Stimulated activated naive CD4-positive, alpha-beta T cell (primary cell): ENCODE results near the gene C1orf21.

ENCODE experiments used
- DNase-seq, 6 experiments: peaks; one replicate each; lab custom pipeline; 2025; lab: John Stamatoyannopoulos, UW

C1orf21 gene

DNA sequence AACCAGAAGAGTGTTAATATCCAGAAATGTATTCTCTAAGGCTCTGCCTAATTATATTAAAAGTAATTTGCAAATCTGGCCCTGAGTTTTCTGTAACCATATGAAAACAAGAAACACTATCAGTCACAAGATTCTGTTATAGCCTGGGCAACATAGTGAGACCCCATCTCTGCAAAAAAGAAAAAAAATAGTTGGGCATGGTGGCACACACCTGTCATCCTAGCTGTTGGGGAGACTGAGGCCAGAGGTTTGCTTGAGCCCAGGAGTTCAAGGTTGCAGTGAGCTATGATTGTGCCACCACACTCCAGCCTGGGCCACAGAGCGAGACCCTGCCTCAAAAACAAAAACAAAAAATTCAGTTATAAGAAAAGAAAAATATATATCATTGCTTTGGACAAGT is 25.6 kb downstream of the C1orf21 start:
- DNase-seq, result no peak

DNA sequence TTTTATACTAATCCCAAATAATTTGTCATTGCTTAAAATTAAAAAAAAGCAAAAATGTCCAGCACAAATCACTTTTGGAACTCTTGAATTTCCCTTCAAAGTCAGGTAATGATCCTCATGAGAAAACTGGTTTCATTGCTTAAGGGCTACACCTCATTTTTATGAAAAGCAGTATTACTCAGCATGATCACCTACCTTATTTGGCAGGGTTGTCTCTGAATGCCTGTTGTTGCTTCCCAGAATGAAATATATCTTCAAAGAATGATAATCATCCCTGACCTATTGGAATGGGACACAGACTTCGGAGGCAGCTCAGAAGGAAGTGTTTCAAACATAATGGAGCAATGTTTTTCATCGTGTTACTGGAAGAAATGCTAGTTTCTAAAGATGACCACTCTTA is 29.7 kb downstream of the C1orf21 start:
- DNase-seq, result no peak

DNA sequence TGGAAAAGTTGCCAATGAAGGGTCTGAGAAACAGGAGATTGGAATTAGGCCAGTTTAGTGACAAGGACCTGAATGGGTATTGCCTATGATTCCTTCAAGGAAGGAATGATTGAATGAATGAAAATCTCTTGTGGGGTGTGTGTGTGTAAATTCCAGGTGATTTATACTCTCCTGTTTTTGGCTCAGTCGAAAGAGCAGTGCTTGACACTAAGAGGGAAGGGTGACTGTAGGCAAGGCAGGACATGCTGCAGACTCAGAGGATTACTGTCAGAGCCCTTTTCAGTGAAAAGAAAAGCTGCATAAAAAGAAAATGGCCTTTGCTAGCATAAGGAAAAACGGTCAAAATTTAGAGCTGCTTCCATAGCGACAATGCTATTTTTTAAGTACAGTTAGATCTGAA is 30.1 kb downstream of the C1orf21 start:
- no peak for DNase-seq

DNA sequence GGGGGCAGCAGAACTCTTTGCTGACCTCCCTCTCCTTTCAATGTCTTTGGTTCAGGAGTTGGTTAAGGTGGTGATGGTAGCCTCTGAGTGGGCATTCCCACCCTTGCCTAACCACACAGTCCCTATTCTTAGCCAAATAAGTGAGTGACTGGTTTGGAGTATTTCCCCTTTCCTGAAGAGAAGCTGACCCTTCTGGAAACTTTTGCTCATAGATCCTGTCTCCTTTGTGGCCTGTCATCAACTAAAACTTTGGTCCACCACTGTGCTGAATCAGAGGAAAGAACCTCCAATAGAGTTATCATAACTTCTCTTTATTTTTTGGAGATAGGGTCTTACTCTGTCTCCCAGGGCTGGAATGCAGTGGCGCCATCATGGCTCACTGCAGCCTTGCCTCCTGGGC is 31.1 kb downstream of the C1orf21 start:
- no peak for DNase-seq

DNA sequence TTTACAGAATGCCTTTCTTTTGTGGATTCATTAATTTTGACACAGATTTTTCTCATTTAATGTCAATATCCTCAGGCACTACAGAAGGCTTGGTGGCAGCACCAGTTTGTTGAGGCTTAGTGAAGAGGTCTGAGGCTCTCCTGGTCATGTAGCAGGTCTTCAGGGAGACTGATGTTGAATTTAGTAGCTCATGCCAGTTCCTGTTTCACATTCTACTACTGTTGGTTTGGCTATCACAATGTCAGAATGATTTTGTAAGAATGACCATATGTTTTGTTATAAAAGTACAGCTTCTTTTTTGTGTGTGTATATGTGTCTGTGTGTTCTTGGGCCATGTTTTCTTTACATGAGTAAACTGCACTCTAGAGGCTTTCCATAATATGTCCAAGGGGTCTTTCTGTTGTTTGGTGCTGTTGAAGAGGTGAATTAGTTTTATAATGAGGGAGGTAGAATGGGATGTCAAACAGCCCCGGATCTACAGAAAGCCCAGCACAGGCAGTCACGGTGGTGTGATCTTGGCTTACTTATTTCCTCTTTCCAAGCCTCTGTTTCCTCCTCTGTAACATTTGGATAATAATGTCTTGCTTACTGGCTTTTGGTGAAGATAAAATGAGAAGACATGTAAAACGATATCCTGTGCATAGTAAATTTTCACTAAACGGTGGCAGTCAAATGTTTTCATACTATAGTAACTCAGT is 32.0 kb downstream of the C1orf21 start:
- no peak for DNase-seq

DNA sequence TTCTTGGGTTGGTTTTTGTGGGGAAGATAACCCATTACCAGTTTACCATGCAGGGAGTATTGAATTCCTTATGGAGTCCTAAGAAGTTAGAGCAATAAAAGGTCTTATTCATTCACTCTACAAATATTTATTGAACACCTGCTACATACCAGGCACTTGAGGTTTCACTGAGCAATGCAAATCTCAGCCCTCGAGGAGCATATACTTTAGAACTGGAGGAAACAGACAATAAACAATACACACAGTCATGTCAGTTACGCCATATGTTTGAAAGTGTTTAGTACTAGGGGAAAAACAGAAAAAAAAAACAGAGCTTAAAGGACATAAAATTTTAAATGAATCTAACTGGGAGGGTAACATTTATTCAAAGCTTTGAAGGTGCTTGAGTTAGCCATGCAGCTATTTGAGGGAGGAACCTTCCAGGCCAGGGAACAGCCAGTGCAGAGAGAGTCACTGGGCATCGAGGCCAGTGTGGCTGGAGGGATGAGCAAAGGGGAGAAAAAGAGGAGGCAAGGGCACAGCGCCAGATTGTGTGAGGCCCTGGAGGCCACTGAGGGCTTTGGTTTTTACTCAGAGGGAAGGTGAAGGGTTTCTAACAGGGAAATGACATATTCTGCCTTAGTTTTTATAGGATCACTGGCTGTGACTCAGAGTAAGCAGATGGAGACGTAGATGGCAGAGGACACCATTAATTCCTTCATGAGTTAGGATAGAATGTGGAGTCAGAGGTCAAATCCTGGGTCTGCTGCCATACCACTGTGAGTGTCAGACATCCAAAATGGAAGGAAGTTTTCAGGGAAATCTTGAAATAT is 32.7 kb downstream of the C1orf21 start:
- DNase-seq, result no peak

DNA sequence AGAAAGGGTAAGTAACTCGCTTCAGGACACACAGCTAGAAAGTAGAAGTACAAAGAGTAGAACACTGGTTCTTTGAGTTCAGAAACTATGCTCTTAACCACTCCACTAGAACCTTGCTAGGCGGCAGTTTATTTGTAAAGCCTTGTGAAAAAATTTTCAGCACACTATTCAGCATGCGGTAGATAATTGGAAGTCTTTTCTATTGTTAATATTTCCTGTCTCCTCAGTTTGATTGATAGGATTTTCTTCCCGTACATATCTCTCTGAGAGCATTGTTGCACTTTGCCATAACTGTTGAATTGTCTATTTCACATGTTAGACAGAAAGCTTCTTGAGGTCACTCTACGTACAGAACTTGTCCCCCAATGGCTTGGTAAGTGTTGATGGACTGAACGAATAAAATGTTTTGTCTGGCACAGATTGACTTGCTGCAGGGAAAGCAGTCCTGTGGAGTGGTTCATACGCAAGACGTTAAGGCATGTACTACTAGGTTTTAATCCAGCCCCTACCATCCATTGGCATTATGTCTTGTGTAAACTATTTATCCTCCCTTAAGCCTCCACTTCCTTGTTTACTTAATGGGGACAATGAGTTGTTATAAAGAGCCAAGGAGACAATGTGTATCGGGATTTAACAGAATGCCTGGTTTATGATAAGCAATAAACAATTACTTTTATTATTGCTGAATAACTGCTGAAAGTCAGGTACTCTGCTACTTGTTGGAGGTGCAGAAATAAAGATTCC is 35.8 kb downstream of the C1orf21 start:
- DNase-seq, result no peak

DNA sequence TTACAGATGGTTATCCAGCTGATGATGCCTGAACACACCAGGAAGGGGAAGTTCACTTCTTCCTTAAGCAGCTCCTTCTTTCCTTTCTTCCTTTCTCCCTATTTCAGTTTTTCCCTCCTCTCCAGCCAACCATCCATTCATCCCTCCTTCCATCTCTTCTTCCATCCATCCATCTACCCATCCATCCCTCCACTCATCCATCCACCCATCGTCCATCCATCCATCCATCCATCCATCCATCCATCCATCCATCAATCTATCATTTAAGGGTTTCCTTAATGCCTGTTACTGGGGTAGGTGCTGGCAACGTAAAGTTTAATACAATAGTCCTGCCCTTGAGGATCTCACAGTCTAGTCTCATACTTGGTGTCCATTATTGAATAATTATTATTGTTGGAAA is 36.8 kb downstream of the C1orf21 start:
- DNase-seq, result no peak

DNA sequence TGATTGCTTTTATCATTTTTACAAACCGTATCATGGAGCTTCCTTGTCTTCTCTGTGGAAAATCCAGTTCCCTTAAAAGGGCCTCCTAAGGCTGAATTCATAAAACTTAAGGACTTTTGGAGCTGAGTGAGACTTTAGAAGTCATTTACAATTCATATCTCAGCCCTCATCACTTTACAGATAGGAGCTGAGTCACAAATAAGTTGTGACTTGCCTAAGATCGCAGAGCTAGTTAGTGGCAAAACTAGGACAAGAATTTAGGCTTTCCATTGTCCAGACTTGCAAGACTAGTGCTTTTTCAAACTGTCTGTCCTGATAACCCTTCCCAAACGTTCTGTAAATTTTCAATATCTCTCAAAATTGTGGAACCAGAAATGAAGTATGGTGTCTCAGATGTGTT is 37.3 kb downstream of the C1orf21 start:
- DNase-seq, result no peak

DNA sequence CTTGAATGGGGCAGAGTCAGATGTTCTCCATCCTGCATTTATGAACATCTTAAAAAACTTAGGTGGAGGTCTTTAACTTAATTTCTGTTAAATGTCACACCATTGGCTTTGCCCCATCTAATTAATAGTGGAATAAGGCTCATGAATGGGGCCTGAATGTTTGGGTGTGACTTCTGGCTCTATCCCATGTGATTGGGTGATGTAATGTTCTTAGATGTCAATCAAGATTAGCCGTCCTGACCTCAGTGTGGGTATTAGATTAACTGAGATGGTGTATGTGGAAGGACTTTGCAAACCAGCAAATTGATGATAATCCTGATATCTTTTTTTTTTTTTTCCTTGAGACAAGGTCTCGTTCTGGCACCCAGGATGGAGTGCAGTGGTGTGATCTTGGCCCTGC is 38.1 kb downstream of the C1orf21 start:
- DNase-seq, result no peak

DNA sequence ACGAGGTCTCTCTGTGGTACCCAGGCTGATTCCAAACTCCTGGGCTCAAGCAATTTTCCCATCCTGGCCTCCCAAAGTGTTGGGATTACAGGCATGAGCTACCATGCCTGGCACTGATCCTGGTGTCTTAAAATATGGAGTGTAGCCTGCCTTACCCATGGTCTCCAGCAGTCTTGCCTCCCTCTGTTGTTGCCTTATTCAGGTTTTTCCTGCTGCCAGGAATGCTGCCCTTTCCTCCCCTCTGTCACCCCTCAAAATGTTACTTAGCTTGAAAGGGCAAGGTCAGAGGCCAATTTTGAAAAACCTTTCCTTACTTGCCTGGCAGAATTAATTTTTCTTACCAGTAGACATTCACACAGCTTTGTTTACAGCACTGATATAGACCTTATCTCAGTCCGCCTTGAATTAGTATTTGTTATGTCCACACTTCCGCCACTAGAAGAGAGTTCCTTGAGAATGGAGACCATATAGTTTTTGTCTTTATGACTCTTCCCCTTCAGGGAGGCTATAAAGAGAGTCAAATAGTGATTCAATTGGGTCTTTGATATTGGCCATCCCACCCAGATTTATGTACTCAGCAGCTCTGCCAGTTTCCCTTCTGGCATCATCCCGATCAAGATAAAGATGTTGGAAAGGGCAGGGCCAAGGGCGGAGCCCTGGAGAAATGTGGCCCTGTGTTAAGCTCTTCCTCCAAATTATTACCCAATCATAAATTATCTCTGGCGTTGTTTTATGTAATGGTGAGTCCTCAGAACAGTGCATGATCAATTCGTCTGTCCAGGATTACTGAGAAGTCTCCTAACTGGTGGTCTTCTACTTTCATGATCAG is 38.8 kb downstream of the C1orf21 start:
- DNase-seq, result peak in 3 of 6 experiments; percentile 50 to 80 (median 51)

DNA sequence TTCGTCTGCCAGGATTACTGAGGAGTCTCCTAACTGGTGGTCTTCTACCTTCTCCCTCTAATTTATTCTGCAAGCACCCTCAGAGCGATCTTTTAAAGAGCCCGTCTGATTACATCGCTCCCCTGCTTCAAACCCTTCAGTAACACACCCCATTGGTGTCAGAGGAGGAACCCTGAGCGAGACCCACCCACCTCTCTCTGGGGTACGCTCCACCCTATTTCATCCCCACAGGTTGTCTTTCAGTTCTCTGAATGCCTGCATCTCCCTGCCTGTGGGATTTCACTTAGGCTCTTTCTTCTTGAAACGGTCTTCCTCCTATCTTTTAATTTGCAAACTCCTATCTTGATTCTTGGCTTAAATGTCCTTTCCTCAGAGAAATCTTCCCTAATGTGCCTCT is 39.4 kb downstream of the C1orf21 start:
- no peak for DNase-seq

DNA sequence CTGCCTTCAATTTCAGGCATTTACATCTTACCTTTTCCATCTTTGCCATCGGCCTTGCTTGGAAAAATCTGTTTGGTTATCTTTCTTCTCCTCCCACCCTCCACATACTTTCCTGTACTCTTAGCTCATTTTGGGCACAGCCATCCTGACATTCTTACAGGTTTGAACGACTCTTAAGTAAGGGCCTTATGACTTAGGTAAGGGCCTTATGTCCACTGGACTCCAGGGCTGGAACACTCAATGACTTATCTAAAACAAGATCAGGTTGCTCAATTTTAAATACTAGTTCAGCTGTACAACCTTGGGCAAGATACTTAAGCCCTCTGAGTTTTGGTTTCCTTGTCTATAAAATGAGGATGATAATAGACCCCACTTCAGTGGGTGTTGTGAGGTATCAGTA is 40.9 kb downstream of the C1orf21 start:
- no peak for DNase-seq

DNA sequence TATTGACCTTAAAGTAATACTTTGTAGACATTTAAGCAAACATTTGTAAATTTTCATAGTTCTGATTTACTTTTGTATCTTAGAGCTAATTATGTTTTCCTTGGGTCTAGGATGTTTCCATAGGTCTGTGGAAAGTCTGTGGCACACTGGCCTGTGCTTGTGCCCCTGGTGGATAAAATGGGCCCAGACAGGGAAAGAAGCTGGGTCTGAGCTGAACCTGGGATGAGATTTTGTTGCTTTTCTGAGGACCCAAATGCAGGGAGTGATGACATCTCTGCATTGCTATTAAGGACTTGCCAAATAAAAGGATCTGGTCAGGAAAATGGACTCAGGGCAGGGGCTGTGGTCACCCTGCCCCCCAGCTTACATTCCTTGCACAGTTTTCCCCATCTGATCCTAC is 41.8 kb downstream of the C1orf21 start:
- no peak for DNase-seq

DNA sequence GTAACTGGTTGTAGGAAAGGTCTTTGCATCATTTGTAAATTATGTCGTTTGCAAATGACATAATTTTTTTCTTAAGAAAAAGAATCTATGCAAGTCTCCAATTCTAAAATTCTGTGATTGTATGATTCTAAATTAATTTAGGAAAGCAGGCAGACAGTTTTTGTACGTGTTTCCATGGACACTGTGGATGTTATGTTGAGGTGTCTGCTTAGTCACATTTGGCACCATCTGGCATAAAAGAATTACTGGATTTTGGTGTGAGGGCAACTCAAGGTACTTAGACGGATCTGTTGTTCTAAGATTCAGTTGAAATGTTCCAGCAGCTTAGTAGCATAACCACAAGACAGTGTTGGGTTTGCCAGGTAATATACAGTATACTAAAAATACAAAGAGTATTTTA is 42.5 kb downstream of the C1orf21 start:
- no peak for DNase-seq

DNA sequence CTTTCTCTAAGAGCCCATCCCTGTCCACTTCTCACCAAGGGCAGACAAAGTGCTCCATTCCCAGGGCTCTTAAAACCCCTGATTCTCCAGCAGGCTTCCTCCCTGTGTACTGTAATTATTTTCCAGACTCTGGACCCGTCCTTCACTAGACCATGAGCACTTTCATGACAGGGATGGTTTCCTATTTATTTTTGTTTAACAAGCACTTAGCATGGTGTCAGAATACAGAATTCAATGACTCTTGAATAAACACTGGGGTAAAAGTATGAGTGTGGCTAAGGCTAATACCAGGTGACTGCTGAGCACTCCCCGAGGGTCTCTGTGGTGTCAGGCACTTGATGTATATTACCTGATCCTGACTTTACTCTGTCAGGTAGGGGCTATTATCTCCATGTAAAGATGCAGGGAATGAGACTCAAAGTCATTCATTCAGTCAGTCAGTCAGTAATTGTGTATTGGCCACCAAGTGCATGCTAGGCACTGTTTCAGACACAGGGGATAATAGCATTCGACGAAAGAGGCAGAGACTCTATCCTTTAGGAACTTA is 47.2 kb downstream of the C1orf21 start:
- no peak for DNase-seq

DNA sequence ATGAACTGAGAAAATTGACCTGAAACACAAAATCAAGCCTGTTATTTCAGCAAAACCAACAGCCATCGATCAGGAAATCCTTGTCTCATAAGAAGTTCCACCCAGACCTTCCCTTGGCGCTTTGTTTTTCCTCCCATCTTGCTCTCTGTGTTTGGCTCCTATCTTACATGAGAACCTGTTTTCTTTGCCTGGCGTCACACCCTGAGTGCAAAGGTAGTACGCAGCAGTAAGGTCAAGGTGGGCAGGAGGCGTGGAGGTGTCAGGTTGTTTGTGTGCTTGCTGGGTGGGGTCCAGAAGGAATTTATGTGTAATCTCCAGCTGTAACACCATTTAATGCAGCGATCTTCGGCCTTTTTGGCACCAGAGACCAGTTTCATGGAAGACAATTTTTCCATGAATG is 50.5 kb downstream of the C1orf21 start:
- DNase-seq, result no peak

DNA sequence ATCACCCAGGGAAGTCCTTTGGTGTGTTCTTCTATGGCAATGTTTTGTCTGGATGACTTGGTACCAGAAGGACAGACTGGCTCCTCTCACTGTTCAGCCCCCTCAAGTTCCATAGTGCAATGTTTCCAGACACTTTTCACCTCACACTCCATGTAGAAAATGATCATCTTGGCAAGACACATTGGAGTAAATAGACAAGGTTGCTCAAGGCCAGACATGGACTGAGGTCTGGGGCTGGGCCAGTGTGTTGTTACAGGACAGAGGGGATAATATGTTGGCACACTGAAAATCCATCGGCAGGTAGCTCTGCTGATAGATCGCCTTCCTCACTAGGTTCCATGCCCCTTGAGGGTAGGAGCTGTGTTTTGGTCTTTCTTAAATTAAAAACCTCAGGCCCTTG is 51.5 kb downstream of the C1orf21 start:
- DNase-seq, result no peak

DNA sequence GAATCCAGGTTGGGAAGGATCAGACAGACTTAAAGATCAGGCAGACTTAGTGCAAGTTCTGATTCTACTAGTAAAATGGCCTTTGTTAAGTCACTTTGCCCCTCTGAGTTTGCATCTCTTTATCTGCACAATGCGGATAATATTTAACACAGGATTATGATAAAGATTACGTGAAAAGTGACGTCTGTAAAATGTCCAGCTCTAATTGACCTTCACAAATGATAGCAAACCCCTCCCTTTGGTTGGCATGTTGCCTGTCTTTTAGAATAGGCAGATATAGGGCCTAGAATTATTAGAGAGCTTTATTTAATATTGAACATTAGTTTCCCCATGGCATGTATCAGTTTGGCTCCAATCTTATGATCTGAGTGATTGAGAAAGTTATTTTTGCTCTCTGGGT is 55.4 kb downstream of the C1orf21 start:
- DNase-seq, result no peak

DNA sequence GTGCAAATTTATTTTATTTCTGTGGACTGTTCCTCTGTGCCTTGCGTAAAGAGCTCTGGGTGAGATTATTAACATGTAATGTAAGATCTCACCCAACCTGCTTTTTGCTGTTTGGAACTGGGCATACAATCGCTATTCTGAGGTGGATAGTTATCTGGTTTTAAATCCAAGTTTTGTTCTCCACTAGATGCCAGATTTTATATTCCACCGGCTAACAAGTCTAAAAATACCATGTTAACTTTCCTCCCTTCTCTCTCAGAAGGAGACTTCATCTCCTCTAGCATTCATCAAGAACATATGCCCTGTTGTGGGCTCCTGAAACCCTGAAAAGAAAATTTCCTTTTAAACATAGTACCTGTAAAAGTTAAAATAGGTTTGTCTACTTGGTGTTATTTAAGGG is 56.4 kb downstream of the C1orf21 start:
- no peak for DNase-seq

DNA sequence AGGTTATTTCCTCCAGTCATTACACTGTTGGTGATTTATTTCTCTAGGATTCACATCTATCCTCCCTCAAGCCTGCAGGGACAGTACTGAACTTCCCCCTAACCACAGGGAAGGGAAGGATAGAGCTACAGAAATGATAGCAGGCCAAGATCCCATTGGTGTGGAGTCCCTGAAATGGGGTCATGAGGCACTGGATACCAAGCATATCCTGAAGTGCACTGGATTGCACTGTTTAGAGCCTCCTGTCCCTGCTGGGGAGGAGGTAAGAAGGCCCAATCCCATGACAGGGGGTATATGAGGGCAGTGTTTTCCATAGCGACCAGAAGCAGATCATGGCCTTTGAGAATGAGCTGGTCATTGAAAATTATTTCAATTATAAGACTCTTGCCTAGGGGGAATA is 56.8 kb downstream of the C1orf21 start:
- DNase-seq, result no peak

DNA sequence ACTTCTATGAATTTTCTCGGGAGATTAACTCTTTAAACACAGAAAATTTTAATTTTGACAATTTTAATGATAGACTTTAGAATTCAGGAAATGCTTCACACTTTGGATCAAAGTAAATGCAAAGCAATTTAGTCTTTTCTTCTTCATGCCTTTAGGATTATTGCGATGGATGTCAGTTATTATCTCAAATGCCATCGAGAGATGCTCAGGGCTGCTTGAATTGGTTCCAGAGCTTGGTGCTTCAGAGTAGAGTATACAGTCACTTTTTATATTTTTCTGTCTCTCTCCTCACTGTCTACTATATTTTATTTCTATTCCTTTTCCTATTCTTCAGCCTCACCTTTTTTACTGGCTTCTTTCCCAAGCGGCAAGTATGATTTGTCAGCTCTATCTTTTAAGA is 59.2 kb downstream of the C1orf21 start:
- no peak for DNase-seq
